Osteoblast (primary cell): ENCODE results near the gene TSTD2. TPM values are rescaled to one million over a fixed set of nuclear protein-coding genes. Genes with fewer than 3 reads are reported as not detected.

Source experiments
- DNase-seq: peaks from one replicate; pipeline ENCODE4 v3.0.0; 2011; ENCODE audit warnings: low spot score, mixed read lengths; ENCODE audit not compliant: insufficient read length; ENCODE audit errors: missing footprints
- H2AFZ ChIP-seq: 2 replicates; pipeline ENCODE4 v1.6.0; 2011; ENCODE audit warnings: mild to moderate bottlenecking, low read length
- H3K27ac ChIP-seq: 2 replicates; pipeline ENCODE4 v1.5.1; 2011; ENCODE audit warnings: mild to moderate bottlenecking, low read depth, low read length, moderate library complexity
- H3K27me3 ChIP-seq: 2 replicates; pipeline ENCODE4 v1.6.0; 2012; ENCODE audit warnings: mild to moderate bottlenecking, control low read depth, inconsistent platforms, low read length, moderate library complexity; ENCODE audit not compliant: insufficient read depth
- H3K36me3 ChIP-seq: 2 replicates; pipeline ENCODE4 v1.5.1; 2011; ENCODE audit warnings: mild to moderate bottlenecking, low read length, control low read depth, moderate library complexity; ENCODE audit not compliant: insufficient read depth
- H3K4me1 ChIP-seq: 2 replicates; pipeline ENCODE4 v1.5.1; 2011; ENCODE audit warnings: mild to moderate bottlenecking, low read length, control low read depth, moderate library complexity; ENCODE audit not compliant: insufficient read depth
- H3K4me2 ChIP-seq: 2 replicates; pipeline ENCODE4 v1.6.0; 2011; ENCODE audit warnings: mild to moderate bottlenecking, low read length; ENCODE audit not compliant: insufficient read depth
- H3K4me3 ChIP-seq: fragments of 200-600 bp; sonication (generic); 3 replicates; pipeline ENCODE4 v1.5.1; 2012; ENCODE audit warnings: mild to moderate bottlenecking, low read length, inconsistent platforms; ENCODE audit not compliant: insufficient read depth
- H3K79me2 ChIP-seq: 2 replicates; pipeline ENCODE4 v1.6.0; 2012; ENCODE audit warnings: mild to moderate bottlenecking, low read length, control low read depth, inconsistent platforms; ENCODE audit not compliant: insufficient read depth
- H3K9me3 ChIP-seq: 2 replicates; pipeline ENCODE4 v1.5.1; 2011; ENCODE audit warnings: low read depth, low read length, control low read depth
- H4K20me1 ChIP-seq: 2 replicates; pipeline ENCODE4 v1.6.0; 2012; ENCODE audit warnings: mild to moderate bottlenecking, low read length, control low read depth; ENCODE audit not compliant: insufficient read depth
- CTCF ChIP-seq: IDR thresholded peaks from 2 replicates; pipeline ENCODE4 v1.5.1; 2011; ENCODE audit warnings: mild to moderate bottlenecking, low read depth, low read length, moderate library complexity; ENCODE audit errors: extremely low read depth
- total RNA-seq: library from RNA; depleted of rRNA; stranded (reverse); fragments of >200 nt; gene quantifications from 2 replicates; pipeline ENCODE4 v1.2.3, GENCODE V29; 2012

TSTD2 gene
- total RNA-seq, 1 donor = 16.3 TPM

- H3K27me3 ChIP-seq = no peaks in the 10 kb centered on the region
- H4K20me1 ChIP-seq = no peaks in the 10 kb centered on the region
- no peaks in the 10 kb centered on the region for H3K79me2 ChIP-seq
- no peak overlapping the region for H2AFZ ChIP-seq
- H3K4me1 ChIP-seq = no peaks in the 10 kb centered on the region
- H3K27ac ChIP-seq = no peak overlapping the region
- no peak overlapping the region for H3K4me2 ChIP-seq
- no peak for TF ChIP-seq CTCF
- H3K4me3 ChIP-seq = no peak overlapping the region
- DNase-seq = no peak
- H3K36me3 ChIP-seq = peaks cover 84% of the 10 kb centered on the region
- H3K9me3 ChIP-seq = no peaks in the 10 kb centered on the region
These were observed 25.5 kb upstream of the TSTD2 start for GRCh38 chr9:97658707-97659106.

- Histone ChIP-seq H3K27ac (no peak overlapping the region), H3K4me1 (no peaks in the 10 kb centered on the region), H3K79me2 (peaks cover 3% of the 10 kb centered on the region), H4K20me1 (no peaks in the 10 kb centered on the region), H3K27me3 (no peaks in the 10 kb centered on the region), H3K9me3 (no peaks in the 10 kb centered on the region), H3K4me3 (no peak overlapping the region), H2AFZ (no peak overlapping the region), H3K4me2 (no peak overlapping the region), H3K36me3 (peaks cover 72% of the 10 kb centered on the region)
- TF ChIP-seq CTCF = no peak
- no peak for DNase-seq
These were observed 18.5 kb upstream of the TSTD2 start for GRCh38 chr9:97651646-97652045.

- no peak for TF ChIP-seq CTCF
- Histone ChIP-seq H3K79me2 (peaks cover 13% of the 10 kb centered on the region), H4K20me1 (no peaks in the 10 kb centered on the region), H3K9me3 (no peaks in the 10 kb centered on the region), H3K4me3 (no peak overlapping the region), H3K27me3 (no peaks in the 10 kb centered on the region), H3K36me3 (peaks cover 70% of the 10 kb centered on the region), H2AFZ (no peak overlapping the region), H3K4me1 (no peaks in the 10 kb centered on the region), H3K27ac (no peak overlapping the region), H3K4me2 (no peak overlapping the region)
- DNase-seq = no peak
These were observed 14.8 kb upstream of the TSTD2 start for GRCh38 chr9:97647996-97648395.

GRCh38 chr9:97645720-97646119, 12.6 kb upstream of the TSTD2 start:
- Histone ChIP-seq H3K4me1 (no peaks in the 10 kb centered on the region), H3K27ac (no peak overlapping the region), H3K36me3 (peaks cover 66% of the 10 kb centered on the region), H2AFZ (no peak overlapping the region), H3K9me3 (no peaks in the 10 kb centered on the region), H3K27me3 (no peaks in the 10 kb centered on the region), H3K4me3 (no peak overlapping the region), H3K79me2 (peaks cover 19% of the 10 kb centered on the region), H3K4me2 (no peak overlapping the region), H4K20me1 (peaks cover 1% of the 10 kb centered on the region)
- TF ChIP-seq CTCF = no peak
- no peak for DNase-seq
